ENCODE data around the gene SCNM1.

Gene SCNM1, protein sequence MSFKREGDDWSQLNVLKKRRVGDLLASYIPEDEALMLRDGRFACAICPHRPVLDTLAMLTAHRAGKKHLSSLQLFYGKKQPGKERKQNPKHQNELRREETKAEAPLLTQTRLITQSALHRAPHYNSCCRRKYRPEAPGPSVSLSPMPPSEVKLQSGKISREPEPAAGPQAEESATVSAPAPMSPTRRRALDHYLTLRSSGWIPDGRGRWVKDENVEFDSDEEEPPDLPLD

DNA sequence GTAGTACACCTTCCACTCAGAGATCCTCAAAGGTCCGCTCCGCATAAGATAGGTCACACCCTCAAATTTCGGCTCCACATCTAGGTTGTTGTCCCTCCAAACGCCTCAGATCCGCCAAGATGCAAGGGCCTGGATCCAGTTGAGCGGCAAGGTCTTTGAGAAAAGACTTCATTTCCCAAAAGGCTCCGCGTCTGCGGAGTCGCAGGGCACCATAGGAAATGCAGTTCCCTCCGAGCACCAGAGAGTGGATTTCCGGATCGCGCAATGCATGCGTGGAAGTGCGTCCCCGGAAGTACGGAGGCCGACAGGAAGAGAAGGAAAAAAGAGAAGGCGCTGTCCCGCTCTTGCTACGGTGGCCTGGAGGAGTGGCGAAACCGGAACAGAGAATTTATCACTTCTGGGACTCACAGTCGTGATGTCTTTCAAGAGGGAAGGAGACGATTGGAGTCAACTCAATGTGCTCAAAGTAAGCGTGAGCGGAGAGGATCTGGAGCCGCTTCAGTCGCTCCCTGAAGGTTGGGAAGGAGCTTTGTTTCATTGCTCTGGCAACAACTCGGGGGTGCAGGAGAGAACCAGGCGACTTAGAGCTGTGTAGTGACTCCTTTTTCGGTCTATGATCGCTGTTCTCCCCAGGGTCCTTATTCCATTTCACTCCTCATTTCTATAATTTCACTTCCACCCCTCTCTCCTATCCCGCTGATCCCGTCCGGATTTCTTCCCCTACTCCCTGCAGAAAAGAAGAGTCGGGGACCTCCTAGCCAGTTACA is at the start of gene SCNM1, which contains the start of gene LYSMD1:
Gene SCNM1 (plus strand): TSS at position 407 of the 767 bp plus-strand sequence. CDS start 9 bp downstream, at position 416.
Gene LYSMD1 (minus strand): TSS at position 165 of the 767 bp plus-strand sequence. CDS start 644 bp downstream, outside the sequence.
- peak; percentile 97 for DNase-seq

DNA sequence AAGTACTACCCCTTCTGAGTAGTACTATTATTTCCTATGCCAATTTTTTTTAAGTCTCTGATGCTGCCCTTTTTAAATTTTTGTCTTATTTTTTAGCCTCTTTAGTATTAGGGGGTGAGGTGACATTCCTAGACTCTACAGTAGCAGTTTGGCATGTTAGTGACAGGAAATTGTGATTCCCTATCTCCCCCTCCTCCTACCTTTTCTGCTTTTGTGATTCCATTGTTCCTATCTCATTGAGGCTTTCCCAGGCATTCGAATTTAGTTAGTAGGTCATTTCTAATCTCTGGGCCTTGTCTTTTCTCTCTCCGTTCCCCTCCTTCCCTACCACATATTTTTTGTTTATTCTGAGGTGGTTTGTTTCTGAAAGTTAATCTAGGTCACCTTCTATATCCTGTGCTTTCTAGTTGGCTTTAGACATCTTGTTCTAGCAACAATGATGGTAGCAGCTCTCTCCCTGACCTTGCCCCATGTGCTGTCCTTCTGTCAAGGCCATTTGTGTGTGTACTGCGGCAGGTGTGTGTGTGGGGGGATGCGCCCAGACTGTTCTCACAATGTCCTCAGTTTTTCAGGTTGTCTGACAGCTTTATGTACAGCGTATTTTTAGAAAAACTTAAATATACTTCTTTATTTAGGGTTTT is 41.1 kb upstream of the SCNM1 start:
- no peak for DNase-seq

DNA sequence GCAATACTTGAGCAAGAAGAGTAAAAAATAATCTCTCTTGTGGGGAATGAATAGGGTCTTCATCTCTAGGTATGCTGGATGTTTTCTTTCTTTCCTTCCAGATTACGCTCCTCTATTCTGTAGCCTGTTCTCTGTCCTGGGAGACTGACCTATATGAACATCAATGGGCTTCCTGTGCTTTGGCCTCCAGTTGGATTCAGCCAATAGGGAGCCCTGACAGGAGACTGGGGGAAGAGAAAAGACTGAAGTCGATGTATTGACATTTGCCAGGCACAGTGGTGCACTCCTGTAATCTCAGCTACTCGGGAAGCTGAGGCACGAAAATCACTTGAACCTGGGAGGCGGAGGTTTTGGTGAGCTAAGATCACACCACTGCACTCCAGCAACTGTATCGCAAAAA is 37.1 kb upstream of the SCNM1 start:
- no peak for DNase-seq

DNA sequence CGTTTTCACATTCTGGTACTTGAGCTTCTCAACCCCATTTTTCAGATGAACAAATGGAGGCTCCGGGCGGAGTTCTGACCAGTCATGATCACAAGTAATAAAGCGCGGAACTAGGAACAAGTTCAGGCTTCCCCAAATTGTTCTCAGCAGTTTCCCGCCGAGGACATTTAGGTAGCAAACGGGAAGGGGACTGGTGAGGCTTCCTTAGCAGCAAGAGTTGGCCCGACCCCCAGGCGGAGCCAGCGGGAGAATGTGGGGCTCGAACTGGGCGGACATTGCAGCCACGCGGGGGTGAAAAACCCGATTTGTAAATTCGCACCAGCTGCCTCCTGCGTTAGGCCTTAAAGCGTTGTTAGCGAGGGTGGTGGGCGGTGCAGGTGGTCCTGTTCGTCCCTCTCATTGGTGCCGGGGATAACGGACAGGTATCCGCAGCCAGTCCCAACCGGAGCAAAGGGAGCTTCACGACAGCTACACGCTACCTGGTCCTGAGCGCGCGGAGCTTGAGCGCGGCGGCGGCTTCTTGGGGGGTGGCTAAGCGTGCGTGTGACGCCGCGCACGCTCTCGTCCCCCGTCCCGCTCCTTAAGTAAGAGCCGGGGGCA is 34.9 kb upstream of the SCNM1 start:
- no peak for DNase-seq

DNA sequence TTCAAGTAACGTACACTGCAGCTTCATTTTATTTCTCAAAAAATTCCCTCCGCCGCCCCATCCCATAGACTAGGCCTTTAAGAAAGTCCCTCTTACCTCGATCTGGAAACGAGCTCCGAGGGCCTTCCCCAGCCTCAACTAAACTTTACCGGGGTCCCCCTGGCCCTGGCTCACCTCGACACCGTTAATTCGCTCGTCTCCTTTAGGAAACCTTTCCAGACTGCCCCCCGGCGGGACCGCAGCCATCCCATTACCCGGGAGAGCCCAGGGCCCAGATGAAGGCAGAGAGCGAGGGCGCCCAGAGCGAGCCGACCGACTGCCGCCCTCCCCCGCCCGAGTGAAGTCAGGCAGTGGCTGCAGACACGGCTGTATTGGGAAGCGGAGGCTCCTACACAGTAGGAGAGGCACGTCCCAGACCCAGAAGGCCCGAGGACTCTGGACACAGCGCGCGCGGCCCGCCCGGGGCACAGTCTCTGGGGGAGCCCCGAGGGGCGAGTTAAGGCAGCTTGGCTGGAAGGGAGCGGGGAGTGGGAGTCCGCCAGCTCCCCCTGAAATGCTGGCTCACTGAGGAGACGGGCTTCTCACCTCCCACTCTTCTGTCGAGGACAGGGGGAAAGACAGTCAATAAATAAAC is 34.1 kb upstream of the SCNM1 start:
- DNase-seq = no peak

DNA sequence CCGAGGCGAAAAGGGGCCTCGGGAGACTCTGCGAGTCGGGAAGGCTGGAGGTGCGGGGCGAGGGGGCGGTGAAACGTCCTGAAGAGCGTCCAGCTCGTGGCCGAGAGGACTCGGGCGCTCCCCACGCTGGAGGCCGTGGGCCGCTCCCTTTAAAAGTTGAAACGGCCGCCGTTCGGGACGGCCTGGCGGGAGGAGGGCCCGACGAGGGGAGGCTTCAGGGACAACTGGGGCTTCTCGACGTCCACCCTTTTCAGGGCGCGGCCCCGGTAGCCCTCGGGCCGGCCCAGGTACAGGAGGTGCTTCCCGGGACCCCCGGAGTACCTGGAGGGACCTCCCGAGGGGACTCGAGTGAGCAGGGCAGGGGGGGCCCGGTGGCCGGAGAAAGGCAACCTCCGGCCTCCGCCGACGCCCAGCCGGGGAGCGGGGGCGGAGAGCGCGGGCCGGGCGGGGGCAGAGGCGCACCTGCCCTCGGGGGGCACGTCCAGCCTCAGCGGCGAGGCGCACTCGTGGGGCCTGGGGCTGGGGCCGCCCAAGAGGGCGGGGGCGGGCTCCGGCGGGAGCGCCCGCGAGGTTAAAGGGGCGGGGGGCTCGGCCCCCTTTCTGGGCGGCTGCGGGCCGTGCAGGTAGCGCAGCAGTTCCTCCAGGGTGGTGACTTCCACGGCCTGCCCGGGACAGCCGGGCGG is 33.5 kb upstream of the SCNM1 start:
- no peak for DNase-seq

DNA sequence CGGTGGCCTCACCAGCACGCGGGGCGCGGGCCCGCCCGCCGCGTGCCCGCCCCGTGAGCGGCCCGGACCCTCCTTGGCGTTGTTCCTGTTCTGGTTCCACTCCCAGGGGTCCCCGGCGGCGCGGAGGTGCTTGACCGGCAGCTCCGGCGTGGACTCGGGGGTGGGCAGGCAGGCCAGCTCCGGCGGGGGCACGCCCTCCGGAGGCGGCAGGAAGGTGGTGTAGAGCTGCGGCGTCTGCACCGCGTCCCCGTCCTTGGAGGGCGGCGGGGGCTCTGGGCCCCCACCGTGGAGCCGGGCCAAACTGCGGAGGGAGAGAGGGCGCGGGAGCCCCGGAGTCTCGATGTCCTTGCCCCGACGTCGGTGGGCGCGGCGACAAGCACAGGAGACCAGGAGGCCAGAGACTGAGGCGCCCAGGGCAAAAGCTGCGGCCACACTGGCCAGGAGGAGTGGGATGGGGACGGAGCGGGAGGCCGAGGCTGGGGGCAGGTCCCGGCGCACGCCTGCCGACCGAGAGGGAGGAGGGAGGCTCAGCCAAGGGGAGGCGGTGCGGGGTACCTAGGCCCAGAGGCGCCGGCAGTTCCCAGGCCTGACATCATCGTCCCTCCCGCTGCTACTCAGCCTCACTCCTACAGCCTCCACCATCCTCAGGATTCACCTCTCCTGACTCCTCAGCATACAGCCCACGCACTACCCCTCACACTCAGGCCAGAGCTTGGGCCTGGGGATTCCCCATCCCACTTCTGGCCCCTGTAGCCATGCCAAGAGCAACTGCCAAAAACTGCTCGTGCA is 32.7 kb upstream of the SCNM1 start:
- DNase-seq = no peak

DNA sequence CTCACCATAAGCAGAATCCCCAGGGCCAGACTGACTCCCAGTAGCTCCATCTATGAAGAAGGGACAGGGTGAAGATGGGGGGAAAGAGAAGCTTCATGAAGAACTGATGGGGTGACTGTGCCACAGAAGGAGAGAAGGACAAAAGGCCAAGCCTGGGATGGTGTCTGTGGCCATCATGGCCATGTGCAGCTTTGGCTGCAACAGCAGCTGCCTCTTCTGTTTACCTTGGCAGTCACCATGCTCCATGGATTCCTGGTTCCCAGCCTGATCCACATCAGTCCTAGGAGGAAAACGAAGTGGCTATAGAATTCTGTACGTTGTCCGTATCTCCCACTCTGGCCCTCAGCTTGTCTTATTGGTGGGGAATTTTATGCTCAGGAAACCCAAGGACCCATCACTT is 31.5 kb upstream of the SCNM1 start:
- no peak for DNase-seq

DNA sequence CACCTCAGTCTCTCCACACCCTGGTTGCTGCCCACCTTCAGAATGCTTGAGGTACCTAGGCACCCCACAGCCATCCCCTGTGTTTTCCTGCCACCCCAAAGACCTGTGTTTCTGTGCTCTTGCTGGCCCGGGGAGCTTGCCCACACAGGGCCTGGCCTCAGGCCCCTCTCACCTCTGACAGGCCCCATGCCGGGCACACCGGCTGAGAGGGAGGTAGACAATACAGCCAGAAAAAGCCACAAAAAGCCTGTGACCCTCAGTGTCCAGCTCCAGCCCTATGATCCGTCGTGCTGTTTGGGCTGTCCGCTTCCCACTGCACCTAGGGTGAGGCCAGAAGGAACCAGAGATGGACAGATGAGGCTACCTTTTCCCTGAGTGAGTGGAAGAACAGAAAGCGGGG is 31.0 kb upstream of the SCNM1 start:
- no peak for DNase-seq

DNA sequence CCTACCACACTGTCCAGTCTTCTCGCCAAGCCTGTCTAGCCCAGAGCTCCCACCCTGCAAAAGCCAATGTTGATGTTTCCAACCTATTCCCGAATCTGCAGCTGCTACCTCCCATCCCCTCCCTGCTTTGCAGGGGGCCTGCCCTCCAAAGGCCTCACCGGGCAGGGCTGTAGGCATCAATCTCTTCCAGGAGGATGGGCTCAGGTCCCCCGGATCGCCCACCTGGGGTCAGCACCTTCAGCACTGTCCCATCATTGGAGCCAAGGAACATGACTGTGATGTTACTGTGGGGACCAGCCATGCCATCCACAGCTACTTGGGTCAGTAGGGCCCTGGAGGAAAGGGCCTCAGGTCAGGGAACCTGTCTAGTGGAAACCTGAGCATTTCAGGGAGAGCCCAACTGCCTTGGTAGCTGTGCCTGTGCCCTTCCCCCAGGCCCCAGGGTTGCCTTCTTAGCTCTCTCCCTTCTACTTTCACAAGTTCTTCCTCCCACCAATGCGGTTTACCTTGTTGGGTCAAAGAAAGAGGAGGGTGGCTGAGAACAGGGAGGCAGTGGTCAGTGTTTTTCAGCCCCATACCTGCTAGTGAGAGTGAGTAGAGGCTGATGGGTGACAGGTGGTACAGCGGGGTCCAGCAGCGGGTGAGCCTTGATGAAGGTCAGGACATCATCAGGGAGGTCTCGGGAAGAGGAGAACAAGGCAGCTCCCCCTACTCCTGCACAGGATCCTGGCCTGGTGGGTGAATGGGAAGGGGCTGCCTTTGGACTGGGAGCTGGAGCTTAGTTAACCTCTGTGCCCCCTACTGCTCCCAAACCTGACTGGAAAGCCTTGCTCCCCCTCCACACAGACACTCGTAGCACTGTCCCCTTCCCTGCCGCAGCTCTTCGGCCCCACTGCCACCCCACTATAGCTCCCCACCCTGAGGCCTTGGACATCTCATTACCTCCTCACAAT is 30.2 kb upstream of the SCNM1 start:
- DNase-seq = no peak

DNA sequence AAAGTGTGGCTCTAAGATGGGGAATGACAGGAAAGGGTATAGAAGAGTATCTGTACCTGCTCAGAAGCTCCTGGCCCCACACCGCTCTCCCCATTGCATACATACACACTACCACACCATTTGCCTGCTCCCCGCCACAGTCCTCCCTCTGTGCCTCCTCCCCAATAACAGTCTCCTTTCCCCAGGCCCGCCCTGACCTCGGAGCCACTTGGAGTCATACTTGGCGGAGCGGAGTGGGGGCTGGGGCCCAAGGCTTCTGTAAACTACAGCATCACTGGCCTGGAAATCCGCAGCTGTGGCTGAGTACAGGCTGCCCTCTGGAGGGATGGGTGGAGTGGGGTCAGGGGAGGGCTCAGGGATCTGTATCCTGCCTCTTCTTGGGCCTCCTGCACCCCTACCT is 28.2 kb upstream of the SCNM1 start:
- DNase-seq = no peak

DNA sequence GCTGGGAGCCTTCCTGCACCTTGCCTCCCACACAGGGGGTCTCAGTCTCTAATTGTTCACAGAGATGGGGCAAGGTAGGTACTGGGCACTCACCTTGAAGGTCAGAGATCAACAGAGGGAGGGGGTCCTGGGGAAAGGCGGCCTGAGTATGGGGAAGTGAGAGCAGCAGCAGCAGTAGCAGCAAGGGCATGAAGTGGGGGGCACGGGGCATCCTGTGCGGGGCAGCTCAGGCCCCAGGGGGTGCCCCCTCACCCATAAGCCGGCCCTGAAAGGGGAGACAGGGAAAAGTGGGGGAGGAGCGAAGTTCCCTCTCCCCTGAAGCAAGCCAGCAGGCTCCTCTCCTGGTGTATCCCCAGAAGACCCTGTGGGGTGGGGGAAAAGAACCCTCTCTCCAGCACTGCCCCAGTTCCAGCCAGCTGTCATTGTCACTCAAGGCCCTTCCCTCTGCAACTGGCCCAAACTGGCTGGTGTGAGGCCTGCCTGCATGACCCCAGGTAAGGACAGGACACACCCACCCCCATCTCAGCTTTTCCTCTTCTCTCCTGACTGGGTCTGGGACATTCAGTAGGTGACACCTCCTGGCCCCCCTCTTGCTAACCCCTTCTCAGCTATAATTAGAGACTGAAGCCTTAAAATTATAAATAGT is 23.4 kb upstream of the SCNM1 start:
- no peak for DNase-seq

DNA sequence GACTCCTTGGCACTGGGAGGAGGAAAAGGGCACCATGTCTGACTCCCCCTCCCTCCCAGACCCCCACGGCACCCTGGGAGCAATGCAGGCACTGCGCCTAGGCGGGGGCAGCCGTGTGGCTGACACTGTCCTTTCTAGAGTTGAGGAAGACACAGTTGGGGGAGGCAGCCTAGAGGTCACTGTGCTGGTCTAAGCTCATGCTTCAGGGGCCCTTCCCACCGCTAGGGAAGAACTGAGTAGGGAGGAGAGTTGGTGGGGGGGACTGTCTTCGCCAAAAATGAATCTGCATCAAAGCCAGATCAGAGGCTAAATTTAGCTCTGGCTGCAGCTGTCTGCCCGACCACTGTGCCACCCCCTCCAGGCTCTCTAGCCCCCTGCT is 22.9 kb upstream of the SCNM1 start:
- DNase-seq = no peak

DNA sequence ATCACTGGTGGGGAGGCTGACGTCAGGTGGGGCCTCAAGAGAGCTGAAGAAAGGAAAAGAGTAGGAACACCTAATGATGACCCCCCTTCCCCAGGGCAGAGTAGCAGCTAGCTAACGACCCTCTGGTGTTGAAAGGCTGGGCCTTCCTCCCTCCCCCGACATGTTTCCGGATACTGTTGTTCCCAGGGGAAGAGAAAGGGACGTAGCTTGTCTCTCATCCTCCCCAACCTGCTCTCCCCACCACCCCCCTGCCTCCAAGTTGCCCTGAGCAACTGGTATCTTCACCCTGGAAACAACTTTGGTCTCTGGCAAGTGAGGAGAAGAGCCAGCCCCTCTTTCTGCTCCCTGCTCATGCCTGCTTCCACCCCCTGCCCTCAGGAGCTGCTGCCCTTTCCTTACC is 22.0 kb upstream of the SCNM1 start:
- DNase-seq = no peak

DNA sequence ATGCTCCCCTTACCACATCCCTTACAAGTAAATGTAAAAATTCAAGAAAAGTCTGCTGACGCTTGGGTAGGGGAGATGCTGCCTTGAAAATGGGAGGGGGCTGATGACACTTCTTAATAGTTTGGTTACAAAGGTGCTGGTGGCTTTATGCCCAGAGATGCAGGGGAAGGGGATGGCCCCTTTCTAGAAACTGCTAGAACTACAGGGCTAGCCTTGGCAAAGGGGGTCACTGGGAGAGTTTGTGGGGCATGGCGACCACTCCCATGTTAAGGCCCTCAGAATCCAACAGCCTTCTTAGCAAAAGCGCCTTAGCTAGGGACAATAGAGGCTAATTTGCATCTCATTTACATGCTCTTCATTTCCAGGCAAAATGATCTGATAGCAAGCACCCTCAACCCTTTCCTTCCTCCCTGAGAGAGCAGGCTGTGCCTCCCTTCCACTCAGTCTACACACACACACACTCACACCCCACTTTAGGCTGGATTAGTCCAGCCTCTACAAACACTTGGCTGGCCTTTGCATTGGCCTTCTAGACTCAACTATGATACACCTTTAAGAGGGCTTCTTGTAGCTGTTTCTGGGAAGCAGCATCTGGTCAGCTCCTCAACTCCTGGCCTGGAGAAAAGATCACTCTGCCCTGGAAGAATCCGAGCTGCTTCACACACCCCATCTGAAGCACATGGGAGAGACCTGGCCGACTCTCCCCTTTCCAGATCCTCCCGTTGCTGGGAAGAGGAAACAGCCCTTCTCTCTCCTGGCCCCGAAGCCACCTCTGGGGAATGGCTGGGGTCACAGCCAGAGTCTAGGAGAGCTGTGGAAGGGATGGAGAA is 21.3 kb upstream of the SCNM1 start:
- DNase-seq = no peak

DNA sequence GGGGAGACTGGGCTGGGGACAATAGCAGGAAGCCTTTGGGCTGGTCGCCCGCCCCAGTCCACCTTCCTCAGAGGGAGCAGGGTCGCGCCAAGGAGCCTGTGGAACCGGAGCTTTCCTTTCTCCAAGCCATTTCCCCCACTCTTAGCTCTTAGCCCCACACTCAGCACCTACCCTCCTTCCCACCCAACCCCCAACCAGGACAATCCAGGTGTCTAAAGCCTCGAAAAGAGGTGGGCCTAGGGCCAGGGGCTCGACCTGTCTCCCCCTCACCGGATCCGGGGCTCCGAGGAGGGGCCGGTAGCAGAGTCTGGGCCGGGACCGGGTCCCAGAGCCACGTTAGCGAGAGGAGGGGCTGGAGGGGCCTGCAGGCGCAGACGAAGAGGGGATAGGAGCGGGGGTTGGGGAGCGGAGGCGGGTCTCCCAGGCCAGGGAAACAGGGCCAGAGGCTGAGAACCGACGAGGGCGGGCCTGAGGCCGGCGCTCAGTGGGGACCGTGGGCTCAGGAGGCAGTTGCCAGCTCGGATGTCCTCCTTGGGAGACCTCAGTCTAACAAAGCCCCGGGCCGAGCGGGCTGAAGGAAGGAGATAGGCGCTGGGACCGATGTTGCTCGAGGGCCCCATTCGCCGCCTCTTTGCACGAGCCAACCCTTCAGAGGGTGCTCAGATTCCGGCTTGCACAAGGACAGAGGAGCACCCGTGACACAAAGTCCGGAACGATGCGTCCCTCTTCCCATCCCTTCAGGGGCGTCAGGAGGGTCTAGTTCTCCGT is 20.5 kb upstream of the SCNM1 start:
- DNase-seq = no peak

DNA sequence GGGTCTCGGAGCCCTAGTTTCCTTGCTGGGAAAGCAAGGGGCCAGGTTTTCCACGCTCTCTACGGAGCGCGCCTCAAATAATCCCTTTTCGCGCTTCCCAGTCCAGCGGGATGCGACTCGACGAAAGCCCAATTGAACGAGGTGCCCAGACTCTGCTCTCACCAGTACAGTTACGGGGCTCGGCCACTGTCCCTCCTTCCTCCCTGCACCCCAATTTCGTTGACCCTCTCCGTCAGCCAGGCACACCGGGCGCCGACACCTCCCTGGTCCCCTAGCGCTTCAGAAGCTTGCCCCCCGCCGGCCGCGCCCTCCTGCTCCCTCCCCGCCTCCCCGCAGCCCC is 19.9 kb upstream of the SCNM1 start:
- no peak for DNase-seq

DNA sequence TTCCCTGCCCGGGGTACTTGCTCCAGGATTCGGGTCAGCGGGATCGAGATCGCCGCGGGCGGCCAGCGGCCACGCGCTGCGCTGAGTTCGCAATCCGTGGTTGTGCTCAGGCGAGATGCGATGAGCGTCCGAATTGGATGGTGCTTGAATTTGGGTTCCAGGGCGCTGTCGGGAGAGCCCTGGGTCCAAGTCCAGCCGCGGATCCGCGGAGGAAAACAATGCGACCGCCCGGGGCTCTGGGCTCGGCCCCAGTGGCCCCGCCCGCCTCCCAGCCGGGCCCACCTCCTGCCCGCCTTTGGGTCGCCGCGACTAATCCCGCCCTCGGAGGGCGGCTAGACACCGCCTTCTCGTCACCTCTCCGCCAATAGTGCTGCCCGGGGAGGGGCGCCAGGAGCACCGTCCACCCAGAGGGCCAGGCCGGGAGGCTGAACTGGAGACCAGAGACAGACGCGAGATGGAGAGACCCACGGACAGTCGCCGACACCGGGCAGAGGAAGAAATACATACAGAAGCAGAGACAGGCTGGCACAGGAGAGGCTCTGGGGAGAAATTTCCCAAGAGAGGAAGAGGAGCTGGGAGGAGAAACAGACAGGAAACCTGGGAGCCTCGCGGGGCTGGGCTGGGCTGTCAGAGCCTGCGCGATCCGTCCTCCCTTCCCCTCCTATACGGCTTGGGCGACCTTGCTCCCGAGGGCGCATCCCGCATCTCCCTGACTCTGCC is 19.4 kb upstream of the SCNM1 start, which contains the start of gene SEMA6C:
Gene SEMA6C (minus strand): TSS at position 220 of the 720 bp plus-strand sequence. CDS start 4,010 bp downstream, outside the sequence.
- peak; percentile 89 for DNase-seq

All from NCI-H510A (cell line).